Measurements from ENCODE around the gene PHF8.

GRCh38 chrX:53969540-53969939 lies 74.7 kb downstream of the PHF8 start:
- TF ChIP-seq, protein P1, sequence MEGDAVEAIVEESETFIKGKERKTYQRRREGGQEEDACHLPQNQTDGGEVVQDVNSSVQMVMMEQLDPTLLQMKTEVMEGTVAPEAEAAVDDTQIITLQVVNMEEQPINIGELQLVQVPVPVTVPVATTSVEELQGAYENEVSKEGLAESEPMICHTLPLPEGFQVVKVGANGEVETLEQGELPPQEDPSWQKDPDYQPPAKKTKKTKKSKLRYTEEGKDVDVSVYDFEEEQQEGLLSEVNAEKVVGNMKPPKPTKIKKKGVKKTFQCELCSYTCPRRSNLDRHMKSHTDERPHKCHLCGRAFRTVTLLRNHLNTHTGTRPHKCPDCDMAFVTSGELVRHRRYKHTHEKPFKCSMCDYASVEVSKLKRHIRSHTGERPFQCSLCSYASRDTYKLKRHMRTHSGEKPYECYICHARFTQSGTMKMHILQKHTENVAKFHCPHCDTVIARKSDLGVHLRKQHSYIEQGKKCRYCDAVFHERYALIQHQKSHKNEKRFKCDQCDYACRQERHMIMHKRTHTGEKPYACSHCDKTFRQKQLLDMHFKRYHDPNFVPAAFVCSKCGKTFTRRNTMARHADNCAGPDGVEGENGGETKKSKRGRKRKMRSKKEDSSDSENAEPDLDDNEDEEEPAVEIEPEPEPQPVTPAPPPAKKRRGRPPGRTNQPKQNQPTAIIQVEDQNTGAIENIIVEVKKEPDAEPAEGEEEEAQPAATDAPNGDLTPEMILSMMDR (IDR thresholded peaks at IDR 0.05), result no peak
- no peak for TF ChIP-seq POLR2A (IDR thresholded peaks at IDR 0.05)

Measured in breast epithelium (tissue), 3 donors.